KMS-11 (cell line): ENCODE measurements around the gene ABLIM2.

Experiments used
- H2AFZ ChIP-seq: fragments of 200-600 bp; sonication (generic); 2 replicates; pipeline ENCODE4 v1.6.1; 2016; ENCODE audit warnings: antibody characterized with exemption, mixed run types, low read depth
- H3K27ac ChIP-seq: fragments of 200-600 bp; sonication (generic); 2 replicates; pipeline ENCODE4 v1.6.1; 2016; ENCODE audit warnings: mild to moderate bottlenecking, mixed run types
- H3K27me3 ChIP-seq: fragments of 200-600 bp; sonication (generic); 2 replicates; pipeline ENCODE4 v1.6.1; 2017; ENCODE audit warnings: mild to moderate bottlenecking, low read depth, mixed run types, moderate library complexity; ENCODE audit not compliant: insufficient read depth
- H3K36me3 ChIP-seq: fragments of 200-600 bp; sonication (generic); 2 replicates; pipeline ENCODE4 v1.6.1; 2017; ENCODE audit warnings: mild to moderate bottlenecking, mixed run types; ENCODE audit not compliant: insufficient read depth
- H3K4me1 ChIP-seq: fragments of 200-600 bp; sonication (generic); 2 replicates; pipeline ENCODE4 v1.6.1; 2016; ENCODE audit warnings: mild to moderate bottlenecking, low read depth, mixed run types; ENCODE audit not compliant: poor library complexity, severe bottlenecking
- H3K4me2 ChIP-seq: fragments of 200-600 bp; sonication (generic); 2 replicates; pipeline ENCODE4 v1.7.0; 2016; ENCODE audit warnings: mild to moderate bottlenecking, mixed run types
- H3K4me3 ChIP-seq: fragments of 200-600 bp; sonication (generic); IDR thresholded peaks from 2 replicates; pipeline ENCODE4 v1.6.1; 2017; ENCODE audit warnings: low read depth, low read length, mixed read lengths; ENCODE audit not compliant: insufficient read depth
- H3K79me2 ChIP-seq: fragments of 200-600 bp; sonication (generic); 2 replicates; pipeline ENCODE4 v1.6.1; 2016; ENCODE audit warnings: low read depth, mixed run types; ENCODE audit not compliant: insufficient read depth
- H3K9ac ChIP-seq: fragments of 200-600 bp; sonication (generic); 2 replicates; pipeline ENCODE4 v1.6.1; 2016; ENCODE audit warnings: mild to moderate bottlenecking, mixed run types
- H4K20me1 ChIP-seq: fragments of 200-600 bp; sonication (generic); 2 replicates; pipeline ENCODE4 v1.6.1; 2016; ENCODE audit warnings: mild to moderate bottlenecking, mixed run types; ENCODE audit not compliant: insufficient read depth
- CTCF ChIP-seq: fragments of 200-600 bp; sonication (generic); conservative IDR thresholded peaks from 2 replicates; pipeline ENCODE4 v1.6.1; 2017; ENCODE audit warnings: low read depth, mild to moderate bottlenecking, antibody characterized with exemption, low read length, moderate library complexity, mixed read lengths

ABLIM2 gene

GRCh38 chr4:8081621-8082516, 76.7 kb downstream of the ABLIM2 start:
- Histone ChIP-seq H3K4me2 (no peak overlapping the region), H3K79me2 (no peaks in the 10 kb centered on the region), H2AFZ (no peak overlapping the region), H4K20me1 (no peaks in the 10 kb centered on the region), H3K36me3 (no peaks in the 10 kb centered on the region), H3K27me3 (no peaks in the 10 kb centered on the region), H3K27ac (no peak overlapping the region), H3K4me1 (no peaks in the 10 kb centered on the region), H3K4me3 (no peak overlapping the region), H3K9ac (no peak overlapping the region)
- no peak for TF ChIP-seq CTCF

DNA sequence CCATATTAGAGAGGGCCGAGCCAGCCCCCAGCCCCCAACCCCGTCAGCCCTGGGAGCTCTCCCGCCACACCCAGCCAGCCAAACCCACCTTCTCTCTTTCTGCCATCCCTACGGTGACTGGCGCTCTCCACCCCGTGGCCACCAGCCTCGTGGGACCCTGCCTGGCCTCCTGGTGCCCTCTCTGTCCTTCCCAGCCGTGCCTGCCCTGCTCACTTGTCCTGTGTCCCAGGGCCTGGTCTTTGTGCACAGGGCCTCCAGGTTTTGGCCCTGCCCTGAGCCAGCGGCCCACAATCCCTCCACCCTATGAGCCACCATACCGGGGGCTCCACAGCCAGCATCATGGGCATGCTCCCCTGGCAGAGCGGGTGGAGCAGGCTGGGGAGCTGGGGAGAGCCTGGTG, 77.4 kb downstream of the ABLIM2 start:
- no peaks in the 10 kb centered on the region for H3K79me2 ChIP-seq
- no peaks in the 10 kb centered on the region for H3K36me3 ChIP-seq
- no peak overlapping the region for H3K4me2 ChIP-seq
- TF ChIP-seq CTCF: no peak
- no peak overlapping the region for H2AFZ ChIP-seq
- no peak overlapping the region for H3K27ac ChIP-seq
- H4K20me1 ChIP-seq: no peaks in the 10 kb centered on the region
- no peaks in the 10 kb centered on the region for H3K4me1 ChIP-seq
- H3K9ac ChIP-seq: no peak overlapping the region
- H3K4me3 ChIP-seq: no peak overlapping the region
- H3K27me3 ChIP-seq: no peaks in the 10 kb centered on the region

DNA sequence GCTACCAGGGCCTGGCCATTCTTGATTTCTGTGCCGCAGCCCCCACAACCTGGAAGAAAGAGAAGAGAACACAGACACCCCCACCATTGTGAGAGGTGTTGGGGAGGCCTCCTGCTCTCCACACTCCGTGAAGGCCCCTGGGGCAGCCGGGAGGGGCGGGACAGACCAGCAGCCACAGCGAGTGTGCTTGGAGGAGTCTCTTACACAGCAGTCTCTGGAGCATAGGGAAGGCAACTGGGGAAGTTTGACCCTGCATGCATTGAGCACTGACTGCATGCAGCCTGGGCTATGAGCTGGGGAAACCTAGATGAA, 77.9 kb downstream of the ABLIM2 start:
- H3K4me2 ChIP-seq: no peak overlapping the region
- TF ChIP-seq CTCF: no peak
- no peaks in the 10 kb centered on the region for H4K20me1 ChIP-seq
- no peak overlapping the region for H3K9ac ChIP-seq
- no peak overlapping the region for H3K27ac ChIP-seq
- H3K79me2 ChIP-seq: no peaks in the 10 kb centered on the region
- H3K27me3 ChIP-seq: no peaks in the 10 kb centered on the region
- no peaks in the 10 kb centered on the region for H3K4me1 ChIP-seq
- no peaks in the 10 kb centered on the region for H3K36me3 ChIP-seq
- H2AFZ ChIP-seq: no peak overlapping the region
- no peak overlapping the region for H3K4me3 ChIP-seq

- TF ChIP-seq CTCF: no peak
- no peaks in the 10 kb centered on the region for H3K36me3 ChIP-seq
- H3K4me2 ChIP-seq: no peak overlapping the region
- H3K27ac ChIP-seq: no peak overlapping the region
- no peaks in the 10 kb centered on the region for H3K4me1 ChIP-seq
- no peaks in the 10 kb centered on the region for H4K20me1 ChIP-seq
- no peak overlapping the region for H2AFZ ChIP-seq
- H3K4me3 ChIP-seq: no peak overlapping the region
- H3K9ac ChIP-seq: no peak overlapping the region
- no peaks in the 10 kb centered on the region for H3K27me3 ChIP-seq
- H3K79me2 ChIP-seq: no peaks in the 10 kb centered on the region
Observed at GRCh38 chr4:8079916-8080753, 78.5 kb downstream of the ABLIM2 start.
